GM10248 (cell line): ENCODE data around the gene KRT79.

Source experiments
- CTCF ChIA-PET: fragments of 300-600 bp; sonication (Branson Sonifier 250); formaldehyde crosslinking; extraction: SDS; loops from one replicate; lab custom pipeline; 2021; ENCODE audit warnings: antibody characterized with exemption; lab: Yijun Ruan, JAX
- POLR2A ChIA-PET: fragments of 350-650 bp; sonication (Branson Sonifier 250); formaldehyde crosslinking; extraction: SDS; loops from one replicate; lab custom pipeline; 2020; ENCODE audit warnings: antibody characterized with exemption; lab: Yijun Ruan, JAX
- DNase-seq: peaks from one replicate; pipeline ENCODE4 v3.0.0; 2012; ENCODE audit errors: extremely low spot score
- CTCF ChIP-seq: IDR thresholded peaks from 2 replicates; pipeline ENCODE4 v1.5.1; 2012; ENCODE audit warnings: mild to moderate bottlenecking, low read depth; ENCODE audit errors: extremely low read depth, missing control alignments, control extremely low read depth

Gene KRT79

GRCh38 chr12:52815676-52816588, 18.2 kb downstream of the KRT79 start:
- CTCF ChIA-PET = no interaction called here
- TF ChIP-seq CTCF = no peak
- POLR2A ChIA-PET = no interaction called here
- DNase-seq = no peak

GRCh38 chr12:52815161-52815560, 18.9 kb downstream of the KRT79 start:
- POLR2A ChIA-PET = no interaction called here
- no peak for TF ChIP-seq CTCF

DNA sequence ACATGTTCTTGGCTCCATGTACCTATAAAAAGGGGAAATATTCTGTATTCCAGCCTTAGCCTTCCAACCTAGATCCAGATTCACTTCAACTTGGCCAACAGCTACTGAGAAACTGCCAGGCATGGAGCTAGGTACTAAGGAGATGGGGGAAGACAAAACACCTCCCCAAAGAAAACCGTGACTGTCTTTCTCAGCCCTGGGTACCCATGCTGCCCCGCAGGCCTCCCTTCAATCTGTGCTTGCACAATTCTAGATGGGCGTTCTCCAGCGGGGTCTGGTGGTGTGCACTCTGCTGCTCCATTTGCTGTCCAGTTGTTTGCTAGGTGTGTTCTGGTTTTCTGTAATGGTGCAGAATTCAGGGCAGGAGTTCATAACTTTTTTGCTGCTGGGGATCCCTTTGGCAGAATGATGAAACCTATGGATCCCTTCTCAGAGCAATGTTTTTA, 19.4 kb downstream of the KRT79 start:
- ChIA-PET POLR2A (no interaction called here), CTCF (interaction anchor here (1.4 kb wide), 1 partner anchor 166 kb away, joined by 3 read pairs; no protein-coding TSS in a partner anchor)
- no peak for DNase-seq
- TF ChIP-seq CTCF = no peak

More at GRCh38 chr12:52815161-52815560, 18.9 kb downstream of the KRT79 start:
- DNase-seq = no peak
- CTCF ChIA-PET = no interaction called here

- DNase-seq = no peak
- ChIA-PET POLR2A (no interaction called here), CTCF (interaction anchor here (1.4 to 1.5 kb wide), 2 partner anchors 71 to 167 kb away, joined by 3 read pairs; no protein-coding TSS in a partner anchor)
- no peak for TF ChIP-seq CTCF
Observed at GRCh38 chr12:52813885-52814709, 20.0 kb downstream of the KRT79 start, which contains the start of gene KRT4. Gene KRT4 (minus strand): TSS chr12:52814116. CDS start chr12:52814058, 58 bp downstream.

- POLR2A ChIA-PET = no interaction called here
- CTCF ChIA-PET = interaction anchor here (1.4 to 1.5 kb wide), 2 partner anchors 72 to 168 kb away, joined by 3 read pairs; no protein-coding TSS in a partner anchor
- TF ChIP-seq CTCF = no peak
- DNase-seq = no peak
Observed at GRCh38 chr12:52813203-52813819, 20.8 kb downstream of the KRT79 start.

DNA sequence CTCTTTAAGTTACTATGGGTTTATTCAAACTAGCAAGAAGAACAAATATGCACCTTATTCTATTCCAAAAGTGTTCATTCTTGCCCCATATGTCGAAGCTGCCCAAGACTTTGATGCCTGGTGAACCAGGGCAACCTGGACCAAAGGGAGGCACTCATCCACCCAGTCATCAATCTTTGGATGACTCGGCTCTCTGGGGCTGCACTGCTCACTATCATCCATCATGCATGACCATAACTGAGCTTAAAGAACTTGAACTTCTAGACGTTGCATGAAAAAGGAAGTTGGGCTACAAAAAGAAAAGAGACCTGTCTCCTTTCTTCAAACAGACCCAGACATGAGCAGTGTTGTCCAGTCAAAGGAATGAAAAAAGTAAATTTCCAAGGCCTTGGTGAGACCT, 21.4 kb downstream of the KRT79 start:
- POLR2A ChIA-PET = no interaction called here
- no peak for TF ChIP-seq CTCF
- CTCF ChIA-PET = interaction anchor here (1.5 kb wide), 1 partner anchor 73 kb away, joined by 3 read pairs; no protein-coding TSS in a partner anchor
- no peak for DNase-seq
